Fibroblast of skin of back (primary cell): ENCODE measurements around the gene SEC22C.
"Not testable (repeated sequence)": the region's sequence is repeated elsewhere in the genome, so short reads cannot be mapped to it uniquely, and the experiment has no call there.

Experiments
- DNase-seq: peaks from one replicate; pipeline ENCODE4 v3.0.0-alpha.2; 2013

Gene SEC22C

DNA sequence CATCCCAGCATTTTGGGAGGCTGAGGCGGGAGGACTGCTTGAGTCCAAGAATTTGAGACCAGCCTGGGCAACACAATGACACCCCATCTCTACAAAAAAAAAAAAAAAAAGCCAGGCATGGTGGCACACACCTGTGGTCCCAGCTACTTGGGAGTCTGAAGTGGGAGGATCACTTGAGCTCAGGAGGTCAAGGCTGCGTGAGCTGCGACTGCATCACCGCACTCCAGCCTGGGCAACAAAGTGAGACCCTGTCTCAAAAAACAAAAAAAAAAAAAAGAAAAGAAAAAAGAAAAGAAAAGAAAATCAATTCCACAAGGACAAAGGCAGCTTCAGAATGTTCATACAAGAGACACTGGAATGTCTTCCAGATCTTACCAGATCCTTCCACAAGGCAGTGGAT is 2.4 kb downstream of the SEC22C start:
- not testable (repeated sequence) for DNase-seq

DNA sequence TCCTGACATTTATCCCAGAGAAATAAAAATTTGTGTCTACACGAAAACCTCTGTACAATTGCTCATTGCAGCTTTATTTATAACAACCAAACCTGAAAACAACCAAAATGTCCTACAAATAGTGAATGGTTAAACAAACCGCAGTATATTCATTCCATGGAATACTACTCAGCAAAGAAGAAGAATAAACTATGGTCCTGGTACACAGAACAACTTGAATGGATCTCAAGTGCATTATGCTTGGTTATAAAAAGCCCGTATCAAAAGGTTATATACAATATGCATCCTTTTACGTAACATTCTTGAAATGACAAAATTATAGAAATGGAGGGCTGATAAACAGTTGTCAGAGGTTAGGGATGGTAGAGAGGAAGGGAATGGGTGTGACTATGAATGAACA is 3.7 kb downstream of the SEC22C start:
- no peak for DNase-seq

DNA sequence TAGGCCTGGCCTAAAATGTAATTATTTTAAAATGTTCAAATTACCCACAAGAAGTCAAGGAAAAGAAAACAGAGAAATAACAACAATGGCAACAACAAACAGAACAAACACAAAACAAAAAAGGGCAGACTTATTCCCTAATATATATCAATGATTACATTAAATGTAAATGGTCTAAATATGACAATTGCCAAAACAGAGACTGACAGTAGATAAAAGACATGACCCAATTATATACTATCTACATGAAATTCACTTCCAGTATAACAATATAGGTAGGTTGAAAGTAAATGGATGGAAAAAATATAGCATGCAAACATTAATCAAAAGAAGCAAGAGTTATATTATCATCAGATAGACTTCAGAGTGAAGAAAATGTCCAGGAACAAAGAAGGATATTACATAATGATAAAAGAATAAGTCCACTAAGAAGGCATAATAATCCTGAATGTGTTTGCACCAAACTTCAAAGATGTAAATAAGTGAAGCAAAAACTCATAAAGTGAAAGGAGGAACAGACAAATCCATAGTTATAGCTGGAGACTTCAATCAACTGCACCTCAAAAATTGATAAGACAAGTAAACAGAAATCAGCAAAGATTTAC is 6.5 kb downstream of the SEC22C start:
- no peak for DNase-seq

DNA sequence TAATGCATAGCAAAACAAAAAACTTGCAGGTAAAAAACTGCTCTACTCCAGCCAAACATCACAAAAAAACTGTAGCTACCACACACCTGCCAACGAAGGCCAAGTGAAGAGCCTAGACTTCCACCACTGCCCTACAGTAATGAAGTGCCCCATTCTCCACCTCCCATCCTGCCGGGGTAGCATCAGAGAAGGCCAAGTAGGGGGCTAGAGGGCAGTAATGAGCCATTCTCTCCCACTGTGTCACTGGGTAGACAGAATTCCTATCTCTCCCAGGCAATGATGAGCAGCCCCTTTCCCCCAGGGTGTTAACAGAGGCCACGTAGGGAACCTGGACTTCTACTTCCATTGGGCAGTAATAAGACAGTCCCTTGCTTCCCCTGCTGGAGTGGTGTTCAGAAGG is 9.5 kb downstream of the SEC22C start:
- DNase-seq = peak; percentile 59

DNA sequence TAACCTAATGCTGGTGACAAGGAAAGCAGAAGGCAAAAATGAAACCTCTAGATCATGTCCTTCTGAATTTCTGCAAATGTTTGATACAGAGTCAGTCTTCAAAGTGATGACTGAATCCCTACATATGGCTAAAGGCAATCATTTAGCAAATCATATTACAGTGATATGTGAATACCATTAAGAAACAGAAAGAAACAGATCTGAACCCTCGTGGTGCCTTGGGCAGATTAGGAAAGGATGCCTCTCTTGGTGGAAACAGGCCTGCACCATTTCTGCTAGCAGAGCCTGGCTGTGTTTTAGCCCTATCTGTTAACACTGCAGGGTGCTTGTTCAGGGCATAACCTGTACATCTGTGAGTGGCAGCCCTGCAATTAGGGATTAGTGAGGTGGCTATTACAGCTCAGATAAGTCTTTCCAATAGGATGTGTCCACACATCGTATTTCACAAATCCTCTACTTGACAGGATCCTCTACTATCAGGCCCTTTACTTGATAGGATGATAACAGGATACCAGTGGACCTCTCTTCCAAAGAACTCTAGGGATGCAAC is 12.1 kb downstream of the SEC22C start:
- no peak for DNase-seq

DNA sequence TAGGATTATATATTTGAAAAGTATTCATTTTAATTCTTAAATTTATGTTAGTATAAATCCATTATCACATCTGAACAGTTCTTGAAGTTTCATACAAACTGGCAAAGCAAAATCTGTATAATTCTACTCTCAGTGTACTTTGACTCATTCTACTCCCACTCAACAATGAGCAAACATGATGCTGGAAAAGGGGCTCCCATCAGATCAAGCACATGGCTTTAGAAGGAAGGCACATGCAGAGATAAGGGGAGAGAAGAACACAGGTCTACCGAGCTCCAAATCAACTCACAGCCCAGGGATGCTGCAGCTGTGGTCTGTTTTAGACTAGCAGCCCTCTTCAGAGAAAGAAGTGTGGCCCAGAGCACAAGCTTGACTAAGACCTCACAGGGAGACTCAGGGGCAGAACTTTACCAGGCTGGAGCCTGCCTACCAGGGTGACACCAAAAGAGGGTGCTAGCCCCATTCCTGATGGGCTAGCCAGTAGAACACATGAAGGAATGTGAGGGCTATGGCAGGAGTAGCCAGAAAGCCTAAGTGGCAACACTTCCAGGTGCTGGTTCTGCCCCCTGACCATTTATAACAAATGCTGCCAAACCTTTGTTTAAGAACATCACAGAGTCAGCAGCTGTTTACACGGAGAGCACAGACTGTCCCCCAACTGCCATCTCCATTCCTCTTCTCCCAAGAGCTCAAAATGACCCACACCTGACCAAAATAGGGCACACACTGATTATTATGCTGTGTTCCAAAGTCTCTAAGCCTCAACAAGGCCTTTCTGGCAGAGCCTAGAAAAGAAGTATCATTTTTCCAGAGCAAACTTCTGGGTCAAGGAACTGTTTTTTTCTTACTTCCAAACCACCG is 19.5 kb downstream of the SEC22C start:
- DNase-seq = no peak

DNA sequence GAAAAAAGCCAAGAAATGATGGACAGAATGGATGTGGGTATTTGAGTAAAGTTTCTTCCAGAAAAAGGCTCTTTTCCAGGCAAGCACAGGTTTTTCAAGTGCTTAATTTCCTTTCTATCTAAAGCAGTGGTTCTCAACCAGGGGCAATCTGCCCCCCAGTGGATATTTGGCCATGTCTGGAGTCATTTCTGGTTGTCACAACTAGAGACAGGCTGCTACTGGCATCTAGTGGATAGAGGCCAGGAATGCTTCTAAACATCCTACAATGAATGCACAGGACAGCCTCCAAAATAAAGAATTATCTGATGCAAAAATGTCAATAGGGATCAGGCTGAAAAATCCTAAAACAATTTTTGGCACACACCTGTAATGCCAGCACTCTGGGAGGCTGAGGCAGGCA is 23.9 kb downstream of the SEC22C start:
- no peak for DNase-seq

DNA sequence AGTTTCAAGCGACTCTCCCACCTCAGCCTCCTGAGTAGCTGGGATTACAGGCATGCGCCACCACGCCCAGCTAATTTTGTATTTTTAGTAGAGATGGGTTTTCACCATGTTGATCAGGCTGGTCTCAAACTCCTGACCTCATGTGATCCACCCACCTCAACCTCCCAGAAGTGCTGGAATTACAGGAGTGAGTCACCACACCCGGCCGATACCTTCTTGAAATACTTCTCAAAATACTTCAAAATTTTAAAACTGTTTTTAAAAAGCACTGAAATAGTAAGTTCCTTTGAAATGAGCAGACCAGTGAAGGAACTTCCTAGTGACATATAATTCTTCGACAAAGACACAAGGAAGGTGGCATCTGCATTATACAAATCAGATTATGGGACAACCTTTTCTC is 24.9 kb downstream of the SEC22C start:
- not testable (repeated sequence) for DNase-seq

DNA sequence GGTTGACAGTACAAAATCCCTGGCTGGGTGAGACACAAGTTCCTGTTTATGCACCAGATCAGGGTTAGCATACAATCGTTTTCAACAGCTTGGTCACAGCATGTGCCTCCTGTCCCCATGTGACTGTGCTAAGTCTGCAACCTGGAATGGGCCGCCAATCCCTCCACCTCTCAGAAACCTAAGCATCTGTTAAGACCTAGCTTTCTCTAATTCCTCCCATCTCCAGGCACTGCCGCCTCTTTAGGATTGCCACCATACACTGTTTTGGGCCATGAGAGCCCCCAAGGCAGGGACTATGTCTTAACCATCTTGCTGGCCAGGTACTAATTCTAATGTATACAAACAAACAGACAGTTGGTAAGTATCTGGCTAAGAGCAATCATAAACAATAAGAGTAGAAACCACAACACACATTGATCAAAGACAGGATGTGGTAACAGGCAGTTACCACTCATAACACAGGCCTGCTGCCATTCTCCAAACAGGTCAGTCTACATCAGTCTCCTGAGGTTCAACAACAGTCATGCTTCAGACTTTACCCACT is 25.6 kb downstream of the SEC22C start:
- DNase-seq = no peak

DNA sequence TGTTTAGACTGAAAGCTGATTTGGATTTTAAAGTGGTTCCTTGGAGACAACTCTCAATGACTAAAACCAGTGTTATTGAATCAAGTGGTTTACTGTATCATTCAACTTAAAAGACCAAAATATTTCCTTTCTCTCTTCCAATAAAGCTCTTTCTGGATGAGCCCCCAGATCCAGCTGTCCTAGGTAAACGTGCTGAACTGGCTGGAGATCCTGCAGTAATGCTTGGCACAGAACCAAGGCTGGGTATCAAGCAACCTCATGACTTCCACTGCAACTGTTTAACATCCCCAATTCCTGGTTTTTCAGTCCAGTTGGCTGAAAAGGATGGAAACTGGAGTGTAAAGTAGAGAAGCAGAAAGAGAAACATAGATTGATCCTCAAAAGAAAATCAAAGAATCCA is 28.9 kb downstream of the SEC22C start:
- no peak for DNase-seq

DNA sequence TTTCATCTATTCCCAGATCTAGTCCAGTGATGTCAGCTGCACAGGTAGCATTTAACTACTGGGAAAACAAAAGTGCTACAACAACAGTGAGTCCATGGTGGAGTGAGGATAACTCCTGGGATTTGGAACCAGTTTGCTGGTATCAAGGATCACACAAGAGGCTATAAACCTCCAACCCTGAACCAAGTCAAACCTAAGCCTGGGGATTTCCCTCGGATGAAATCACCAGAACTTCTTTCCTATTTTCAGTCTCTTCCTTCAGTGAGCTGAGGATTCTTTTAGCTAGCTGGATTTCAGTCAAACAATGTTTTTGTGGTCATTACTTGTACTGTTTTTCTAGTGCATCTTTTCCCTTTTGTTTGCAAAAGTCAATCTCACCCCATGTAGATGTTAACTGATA is 31.5 kb downstream of the SEC22C start:
- DNase-seq = no peak

DNA sequence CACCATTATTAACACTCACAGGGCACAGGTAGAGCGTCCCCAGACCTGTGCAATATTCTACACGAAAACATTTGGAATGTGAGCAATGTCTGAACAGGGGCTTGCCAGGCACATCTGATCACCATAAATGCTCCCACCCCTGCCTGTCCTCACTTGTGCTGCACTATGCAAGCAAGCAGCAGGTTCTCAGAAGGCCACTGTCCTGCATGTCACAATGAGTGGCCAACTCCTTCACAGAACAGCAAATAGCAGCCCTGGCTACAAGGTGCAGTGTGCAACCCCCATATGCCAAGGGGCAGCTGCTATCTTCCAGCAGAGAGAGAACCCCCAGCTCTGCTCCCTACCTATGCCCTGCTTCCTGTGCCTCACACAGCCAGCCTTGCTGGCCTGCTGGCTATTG is 32.6 kb downstream of the SEC22C start:
- DNase-seq = no peak

DNA sequence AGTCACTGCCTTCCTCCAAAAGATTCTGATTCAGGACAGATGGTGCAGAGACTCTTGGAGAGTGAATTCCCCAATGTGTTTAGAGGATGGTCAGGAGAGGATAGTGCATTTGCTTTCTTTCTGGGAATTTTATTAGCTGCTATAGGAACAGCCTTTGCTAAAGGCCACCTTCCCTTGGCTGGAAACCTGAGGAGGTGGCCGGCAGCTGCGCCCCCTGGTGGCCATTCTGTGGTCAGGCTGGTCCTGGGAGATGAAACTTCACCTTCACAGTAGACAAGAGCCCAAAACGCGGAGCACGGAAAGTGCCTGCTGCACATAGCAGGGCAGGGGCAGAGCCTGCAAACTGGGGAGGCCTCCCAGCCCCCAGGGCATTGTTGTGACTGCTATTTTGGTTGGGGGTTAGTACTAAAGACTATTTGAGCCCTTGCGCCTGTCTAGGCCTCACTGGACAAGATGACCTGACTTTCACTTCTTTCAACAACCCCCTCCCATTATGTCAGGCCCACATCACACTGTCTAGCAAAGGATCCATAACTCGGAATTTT is 34.3 kb downstream of the SEC22C start:
- DNase-seq = peak; percentile 41

DNA sequence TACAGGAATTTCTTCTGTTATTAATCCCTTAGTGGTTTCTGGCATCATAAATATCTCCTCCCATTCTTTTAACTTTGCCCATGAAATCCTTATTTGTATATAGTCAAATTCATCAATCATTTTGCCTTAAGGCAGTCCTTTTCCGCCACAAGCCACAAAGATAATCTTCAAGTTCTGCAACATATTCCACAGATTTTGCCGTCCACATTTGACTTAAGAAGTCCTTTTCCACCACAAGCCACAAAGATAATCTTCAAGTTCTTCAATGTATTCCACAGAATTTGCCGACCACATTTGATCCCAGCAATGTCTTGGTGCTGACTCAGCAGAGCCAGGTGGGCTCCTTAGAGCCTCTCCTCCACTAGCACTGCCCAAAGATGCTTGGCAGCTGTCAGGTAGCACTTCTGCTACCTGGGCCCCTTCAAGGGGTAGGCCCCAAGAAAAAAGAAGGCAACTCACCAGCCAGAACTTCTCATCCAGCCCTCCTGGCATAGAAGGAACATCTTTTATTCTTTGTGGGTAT is 35.0 kb downstream of the SEC22C start:
- DNase-seq = no peak

DNA sequence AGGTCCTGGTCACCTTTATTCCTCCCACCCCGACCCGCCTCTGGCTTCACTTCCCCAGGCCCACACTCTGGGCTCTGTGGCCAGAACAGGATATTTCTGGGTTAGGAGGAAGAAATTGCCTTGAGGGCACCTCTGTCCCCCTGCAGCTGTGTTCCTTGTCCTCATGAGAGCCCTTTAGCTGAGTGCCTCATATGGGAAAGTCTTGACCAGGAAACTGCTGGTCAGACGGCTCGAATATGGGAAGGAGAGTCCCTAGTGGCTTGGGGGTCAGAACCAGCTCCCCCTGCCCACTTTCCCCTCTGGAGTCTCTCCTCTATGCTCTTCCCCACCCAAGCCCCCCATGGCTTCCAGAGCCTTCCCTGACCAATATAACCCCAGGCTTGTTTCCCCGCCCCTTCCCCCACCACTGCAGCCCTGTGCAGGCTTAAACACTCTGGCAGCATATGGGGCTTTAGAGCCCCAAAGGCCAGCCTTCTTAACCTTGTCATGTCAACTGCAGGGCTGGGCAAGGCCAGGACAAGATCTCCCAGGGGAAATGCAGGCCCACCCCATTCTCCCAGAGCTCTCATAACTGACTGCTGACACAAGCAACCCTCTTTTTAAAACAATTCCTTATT is 36.4 kb downstream of the SEC22C start:
- DNase-seq = no peak

DNA sequence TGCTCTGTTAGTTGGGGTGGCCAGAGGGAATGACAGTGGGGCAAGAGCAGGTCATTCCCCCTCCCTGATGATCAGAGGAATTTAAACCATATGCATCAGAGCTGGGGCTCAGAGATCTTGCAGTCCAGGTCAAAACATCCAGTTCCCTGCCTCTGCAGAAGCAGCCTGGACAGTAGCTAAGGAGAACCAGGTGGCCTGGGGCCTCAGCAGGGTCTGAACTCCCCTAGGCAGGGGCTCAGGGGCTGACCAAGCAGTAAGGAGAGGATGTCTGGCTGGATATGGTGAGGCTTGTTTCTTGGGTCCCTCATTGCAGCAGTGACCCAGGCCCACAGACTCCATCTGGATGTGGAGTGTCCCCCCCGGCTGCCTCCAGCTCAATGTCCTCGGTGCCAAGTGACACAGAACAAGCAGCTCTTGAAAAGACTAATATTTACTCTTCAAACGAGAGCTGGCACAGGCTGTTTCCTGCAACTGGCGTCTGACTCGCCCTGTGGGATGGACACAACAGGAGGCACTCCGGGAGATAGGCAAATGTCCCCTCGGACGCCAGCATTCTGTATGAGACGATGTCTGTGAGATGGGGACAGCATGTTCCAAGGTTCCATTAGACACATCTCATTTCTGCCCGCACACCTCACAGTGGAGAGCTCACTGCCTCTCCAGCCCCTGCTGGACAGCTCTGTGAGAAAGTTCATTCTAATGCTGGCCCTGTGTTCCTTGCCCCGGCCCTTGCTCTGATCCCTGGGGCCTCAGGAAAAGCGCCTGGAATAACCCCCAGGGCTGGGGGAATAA is 37.1 kb downstream of the SEC22C start:
- peak; percentile 26 for DNase-seq

DNA sequence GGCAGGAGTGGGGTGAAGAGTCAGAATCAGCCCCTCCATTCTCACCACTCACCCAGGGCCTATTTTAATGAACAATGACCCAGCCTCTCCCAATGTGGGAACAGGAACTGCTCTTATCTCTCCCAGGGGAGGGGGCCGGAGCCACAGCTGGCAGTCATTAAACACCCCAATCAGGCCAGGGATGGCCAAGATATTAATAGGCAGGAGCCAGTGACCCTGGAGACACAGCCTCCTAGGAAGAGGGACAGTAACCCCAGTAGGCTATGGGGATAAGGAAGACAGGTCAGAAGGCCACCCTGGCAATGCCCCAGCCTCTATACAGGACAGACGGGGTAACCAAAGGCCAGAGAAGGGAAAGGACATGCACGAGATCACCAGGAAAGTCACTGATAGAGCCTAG is 40.7 kb downstream of the SEC22C start:
- DNase-seq = no peak

DNA sequence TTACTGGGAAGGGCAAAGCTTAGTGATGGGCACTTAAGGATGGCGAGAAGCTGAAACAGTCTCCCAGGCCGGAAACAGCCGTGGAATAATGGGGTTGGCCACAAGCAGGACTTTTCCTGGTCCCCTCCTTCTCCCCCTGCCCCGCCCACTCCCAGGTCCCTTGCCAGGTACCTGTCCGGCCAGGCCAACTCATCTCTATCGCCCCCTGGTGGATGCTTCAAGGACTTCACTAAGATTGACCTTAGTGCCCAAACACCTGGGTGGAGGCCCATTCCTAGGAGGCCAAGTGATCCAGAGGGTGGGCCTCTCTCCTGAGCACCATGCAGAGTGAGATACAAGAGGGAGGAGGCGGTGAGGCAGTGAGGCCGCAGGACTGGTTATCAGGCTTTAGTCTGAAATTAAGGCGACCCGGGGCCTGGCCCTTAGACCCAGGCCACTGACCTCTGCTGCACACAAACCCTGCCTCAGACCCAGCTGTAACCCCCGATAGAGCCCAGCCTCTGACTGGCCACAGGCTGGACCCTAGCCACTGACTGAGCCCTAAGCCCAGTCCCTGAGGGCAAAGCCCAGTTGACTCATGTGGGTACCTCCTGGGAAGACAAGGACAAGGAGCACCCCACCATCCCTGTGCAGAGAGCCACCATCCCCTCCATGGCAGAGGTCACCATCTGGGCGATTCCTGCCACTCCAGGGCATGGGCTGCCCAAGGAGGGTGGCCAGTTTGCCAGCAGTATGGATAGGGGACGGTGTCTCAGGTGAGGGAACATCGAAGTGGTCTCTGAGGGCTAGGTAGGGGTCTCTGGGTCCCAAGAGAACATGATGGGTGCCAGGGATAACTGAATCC is 41.7 kb downstream of the SEC22C start:
- peak; percentile 6 for DNase-seq

DNA sequence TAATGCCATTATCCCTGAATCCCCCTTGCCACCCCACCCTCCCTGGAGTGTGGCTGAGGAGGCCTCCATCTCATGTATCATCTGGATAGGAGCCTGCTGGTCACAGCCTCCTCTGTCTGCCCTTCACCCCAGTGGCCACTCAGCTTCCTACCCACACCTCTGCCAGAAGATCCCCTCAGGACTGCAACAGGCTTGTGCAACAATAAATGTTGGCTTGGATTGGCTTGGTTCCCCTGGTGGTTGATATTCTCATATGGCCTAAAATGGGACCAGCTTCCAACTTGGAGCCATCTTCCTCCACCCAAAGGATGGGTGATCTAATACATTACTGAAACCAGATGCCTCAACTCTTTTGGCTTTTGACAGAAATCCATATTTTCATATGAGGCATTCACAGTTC is 44.4 kb downstream of the SEC22C start:
- DNase-seq = no peak

DNA sequence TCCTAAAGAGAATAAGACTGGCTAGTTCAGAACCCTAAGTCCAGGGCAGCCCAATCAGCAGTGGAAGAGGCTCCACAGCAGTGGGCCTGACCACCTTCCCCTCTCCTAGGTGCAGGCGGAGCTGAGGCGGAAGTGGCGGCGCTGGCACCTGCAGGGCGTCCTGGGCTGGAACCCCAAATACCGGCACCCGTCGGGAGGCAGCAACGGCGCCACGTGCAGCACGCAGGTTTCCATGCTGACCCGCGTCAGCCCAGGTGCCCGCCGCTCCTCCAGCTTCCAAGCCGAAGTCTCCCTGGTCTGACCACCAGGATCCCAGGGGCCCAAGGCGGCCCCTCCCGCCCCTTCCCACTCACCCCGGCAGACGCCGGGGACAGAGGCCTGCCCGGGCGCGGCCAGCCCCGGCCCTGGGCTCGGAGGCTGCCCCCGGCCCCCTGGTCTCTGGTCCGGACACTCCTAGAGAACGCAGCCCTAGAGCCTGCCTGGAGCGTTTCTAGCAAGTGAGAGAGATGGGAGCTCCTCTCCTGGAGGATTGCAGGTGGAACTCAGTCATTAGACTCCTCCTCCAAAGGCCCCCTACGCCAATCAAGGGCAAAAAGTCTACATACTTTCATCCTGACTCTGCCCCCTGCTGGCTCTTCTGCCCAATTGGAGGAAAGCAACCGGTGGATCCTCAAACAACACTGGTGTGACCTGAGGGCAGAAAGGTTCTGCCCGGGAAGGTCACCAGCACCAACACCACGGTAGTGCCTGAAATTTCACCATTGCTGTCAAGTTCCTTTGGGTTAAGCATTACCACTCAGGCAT is 45.6 kb downstream of the SEC22C start:
- peak; percentile 22 for DNase-seq
